ENCODE results near the gene ANTXRL.

- no peak for TF ChIP-seq CTCF (IDR thresholded peaks at IDR 0.05; ENCODE audit: poor library complexity)
- TF ChIP-seq EZH2 (IDR thresholded peaks at IDR 0.05; ENCODE audit: borderline replicate concordance) = no peak
- no peak for TF ChIP-seq EZH2phosphoT487 (IDR thresholded peaks at IDR 0.05; ENCODE audit: low read depth, severe bottlenecking, unreplicated experiment)
Measured at GRCh38 chr10:46305079-46305818, 18.5 kb downstream of the ANTXRL start.
